Measurements from ENCODE around the gene AMD1.
A peak's percentile ranks its signal among the peaks of the same experiment; 100 is the strongest.
"Not testable (repeated sequence)": the region's sequence is repeated elsewhere in the genome, so short reads cannot be mapped to it uniquely, and the experiment has no call there.

Gene AMD1

GRCh38 chr6:110878751-110879522 is 4.4 kb downstream of the AMD1 start:
- DNase-seq = peak; percentile 9 to 38

GRCh38 chr6:110880651-110881050 is 6.1 kb downstream of the AMD1 start:
- DNase-seq = no peak

- DNase-seq = no peak
Observed at GRCh38 chr6:110881546-110882273, 7.1 kb downstream of the AMD1 start.

GRCh38 chr6:110882274-110882619 is 7.7 kb downstream of the AMD1 start:
- no peak for DNase-seq

GRCh38 chr6:110882824-110883554 is 8.4 kb downstream of the AMD1 start:
- no peak for DNase-seq

DNA sequence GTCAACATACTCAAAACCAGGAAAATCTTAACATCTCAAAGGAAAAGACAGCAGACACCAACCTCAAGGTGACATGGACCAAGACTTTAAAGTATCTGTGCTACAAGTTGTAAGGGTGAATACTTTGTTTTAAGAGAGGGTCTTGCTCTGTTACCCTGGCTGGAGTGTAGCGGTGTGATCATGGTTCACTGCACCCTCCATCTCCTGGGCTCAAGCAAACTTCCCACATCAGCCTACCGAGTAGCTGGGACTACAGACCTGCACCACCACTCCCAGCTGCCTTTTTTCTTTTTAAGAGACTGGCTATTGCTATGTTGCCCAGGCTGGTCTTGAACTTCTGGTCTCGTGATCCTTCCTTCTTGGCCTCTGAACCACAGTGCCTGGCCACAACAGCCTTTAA is 9.7 kb downstream of the AMD1 start:
- DNase-seq = no peak

DNA sequence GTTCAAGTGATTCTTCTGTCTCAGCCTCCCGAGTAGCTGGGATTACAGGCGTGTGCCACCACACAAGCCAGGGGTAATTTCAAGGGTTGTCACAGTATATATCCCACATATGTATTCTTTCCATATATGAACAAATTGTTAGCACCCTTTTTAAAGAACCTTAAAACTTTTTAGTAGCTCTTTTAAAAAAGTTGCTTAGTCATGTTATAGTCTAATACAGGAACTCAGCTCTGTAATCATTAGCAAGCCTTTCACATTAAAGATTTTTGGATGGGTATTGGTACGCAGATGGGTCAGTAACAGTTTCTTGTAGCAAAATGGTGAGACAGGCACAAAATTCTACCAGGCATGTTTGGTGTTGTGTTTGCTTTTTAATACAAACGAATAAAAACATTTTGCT is 10.9 kb downstream of the AMD1 start:
- no peak for DNase-seq

GRCh38 chr6:110886555-110887167 is 12.1 kb downstream of the AMD1 start:
- DNase-seq = no peak

GRCh38 chr6:110890288-110890687 is 15.7 kb downstream of the AMD1 start:
- no peak for DNase-seq

GRCh38 chr6:110895907-110896608 is 21.5 kb downstream of the AMD1 start:
- no peak for DNase-seq

- no peak for DNase-seq
Observed at GRCh38 chr6:110897433-110897832, 22.8 kb downstream of the AMD1 start.

DNA sequence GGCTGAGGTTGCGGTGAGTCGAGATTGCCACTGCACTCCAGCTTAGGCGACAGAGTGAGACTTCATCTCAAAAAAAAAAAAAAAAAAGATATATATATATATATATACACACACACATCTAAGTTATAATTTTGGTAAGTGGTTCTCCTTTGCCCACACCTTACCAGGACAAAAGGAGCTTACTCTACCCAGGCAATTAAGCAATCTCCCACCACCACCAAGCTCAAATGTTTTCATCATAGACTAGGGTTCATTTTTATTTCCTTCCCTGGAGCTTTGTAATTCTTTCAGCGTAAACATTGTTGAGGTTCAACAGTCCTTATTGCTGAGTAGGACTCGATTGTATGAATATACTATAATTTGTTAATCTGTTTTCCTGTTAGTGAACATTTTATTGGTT is 23.5 kb downstream of the AMD1 start:
- no peak for DNase-seq

- DNase-seq = no peak
Observed at GRCh38 chr6:110900028-110900598, 25.5 kb downstream of the AMD1 start.

GRCh38 chr6:110901601-110902000 is 27.0 kb downstream of the AMD1 start:
- not testable (repeated sequence) for DNase-seq

DNA sequence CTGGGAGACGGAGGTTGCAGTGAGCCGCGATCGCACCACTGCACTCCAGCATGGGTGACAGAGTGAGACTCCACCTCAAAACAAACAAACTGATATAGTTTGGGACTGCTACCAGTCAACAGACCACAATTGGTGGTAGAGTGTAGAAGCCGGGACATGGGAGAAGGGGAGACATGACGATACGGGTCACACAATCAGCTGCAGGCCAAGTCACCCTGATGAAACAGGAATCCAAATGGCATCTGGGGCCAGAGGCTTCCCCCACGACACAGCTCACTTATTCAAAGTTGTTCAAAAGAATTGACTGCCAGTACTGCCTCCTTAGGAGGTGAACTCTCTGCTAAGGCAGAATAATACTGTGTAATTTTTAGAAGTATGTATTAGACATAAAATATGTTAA is 27.5 kb downstream of the AMD1 start:
- DNase-seq = no peak

- not testable (repeated sequence) for DNase-seq
Observed at GRCh38 chr6:110906273-110906672, 31.7 kb downstream of the AMD1 start.

GRCh38 chr6:110930781-110931180 is 56.2 kb downstream of the AMD1 start:
- no peak for DNase-seq

- DNase-seq = no peak
Observed at GRCh38 chr6:110933912-110934311, 59.3 kb downstream of the AMD1 start.

DNA sequence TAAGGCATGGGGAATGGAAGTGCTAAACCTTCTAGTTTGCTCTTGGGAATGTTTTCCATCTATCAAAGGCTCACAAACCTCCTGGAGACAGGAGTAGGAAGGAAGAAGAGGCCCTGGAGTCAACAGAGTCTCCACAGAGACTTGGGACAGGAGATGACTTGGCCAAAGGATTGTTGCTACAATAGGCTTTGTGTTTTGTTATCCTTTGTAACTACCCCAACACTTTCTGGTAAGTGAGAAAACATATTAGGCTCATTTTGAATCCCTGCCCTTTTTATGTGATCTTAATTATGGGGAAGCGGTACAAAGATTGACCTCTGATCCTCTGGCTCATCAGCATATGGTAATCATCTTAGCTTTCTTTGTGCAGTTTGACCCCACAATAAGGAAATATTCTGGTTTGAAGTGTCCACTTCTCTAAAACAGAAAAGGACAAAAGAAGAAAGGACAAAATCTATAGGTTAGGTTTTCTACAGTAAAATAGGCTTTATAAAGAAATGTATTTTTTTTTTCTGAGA is 59.9 kb downstream of the AMD1 start:
- DNase-seq = no peak

- no peak for DNase-seq
Observed at GRCh38 chr6:110935171-110935570, 60.6 kb downstream of the AMD1 start.

GRCh38 chr6:110938171-110938570 is 63.6 kb downstream of the AMD1 start:
- no peak for DNase-seq

Measured in SW 1271 (cell line).